SK-N-SH treated with all-trans-retinoic acid at 6 μM for 48 hours (cell line): Measurements from ENCODE around the gene PURB.
A peak's percentile ranks its signal among the peaks of the same experiment; 100 is the strongest.

ENCODE experiments used
- ATAC-seq: fragments of 200-7000 bp; cut with Tn5 transposase; 3 replicates; pipeline ENCODE4 v1.9.1; 2020; ENCODE audit warnings: mild to moderate bottlenecking, moderate library complexity
- ARNTL ChIP-seq: fragments of 450-650 bp; formaldehyde crosslinking; IDR thresholded peaks from 2 replicates; pipeline ENCODE4 v1.5.0; 2020; ENCODE audit warnings: low read depth, mild to moderate bottlenecking, moderate library complexity, borderline replicate concordance
- BACH2 ChIP-seq: fragments of 250-450 bp; sonication (Bioruptor Pico); IDR thresholded peaks from 2 replicates; pipeline ENCODE4 v1.9.0; 2021; ENCODE audit warnings: mild to moderate bottlenecking, borderline replicate concordance
- CSDC2 ChIP-seq: fragments of 250-450 bp; sonication (Bioruptor Pico); IDR thresholded peaks from 2 replicates; pipeline ENCODE4 v1.5.0; 2020; ENCODE audit warnings: mild to moderate bottlenecking, moderate library complexity
- ESRRG ChIP-seq: fragments of 250-450 bp; sonication (Bioruptor Pico); IDR thresholded peaks from 2 replicates; pipeline ENCODE4 v1.6.1; 2021; ENCODE audit warnings: mild to moderate bottlenecking
- GLIS3 ChIP-seq: fragments of 250-450 bp; sonication (Bioruptor Pico); IDR thresholded peaks from 2 replicates; pipeline ENCODE4 v1.5.0; 2020; ENCODE audit warnings: mild to moderate bottlenecking, moderate library complexity
- ISL1 ChIP-seq: fragments of 250-450 bp; sonication (Bioruptor Pico); IDR thresholded peaks from 2 replicates; pipeline ENCODE4 v2.1.2; 2022; ENCODE audit warnings: mild to moderate bottlenecking, moderate library complexity
- OSR1 ChIP-seq: fragments of 250-450 bp; sonication (Bioruptor Pico); IDR thresholded peaks from 2 replicates; pipeline ENCODE4 v1.8.0; 2022; ENCODE audit warnings: moderate library complexity, mild to moderate bottlenecking, inconsistent platforms
- PPARA ChIP-seq: fragments of 250-450 bp; sonication (Bioruptor Pico); IDR thresholded peaks from 2 replicates; pipeline ENCODE4 v1.5.0; 2020; ENCODE audit warnings: mild to moderate bottlenecking, borderline replicate concordance
- RARB ChIP-seq: fragments of 250-450 bp; sonication (Bioruptor Pico); IDR thresholded peaks from 2 replicates; pipeline ENCODE4 v1.8.0; 2021; ENCODE audit warnings: mild to moderate bottlenecking, moderate library complexity
- SNAI2 ChIP-seq: fragments of 250-450 bp; sonication (Bioruptor Pico); IDR thresholded peaks from 2 replicates; pipeline ENCODE4 v1.5.0; 2020; ENCODE audit warnings: mild to moderate bottlenecking, moderate library complexity
- TCF4 ChIP-seq: fragments of 250-450 bp; sonication (Bioruptor Pico); IDR thresholded peaks from 2 replicates; pipeline ENCODE4 v1.8.0; 2021; ENCODE audit warnings: mild to moderate bottlenecking, moderate library complexity, borderline replicate concordance
- TOX ChIP-seq: fragments of 250-450 bp; sonication (Bioruptor Pico); IDR thresholded peaks from 2 replicates; pipeline ENCODE4 v1.8.0; 2021; ENCODE audit warnings: mild to moderate bottlenecking, moderate library complexity, borderline replicate concordance
- ZC3H10 ChIP-seq: fragments of 250-450 bp; sonication (Bioruptor Pico); IDR thresholded peaks from 2 replicates; pipeline ENCODE4 v1.5.1; 2021; ENCODE audit warnings: mild to moderate bottlenecking, moderate library complexity
- ZFP3 ChIP-seq: fragments of 250-450 bp; sonication (Bioruptor Pico); IDR thresholded peaks from 2 replicates; pipeline ENCODE4 v1.5.0; 2020; ENCODE audit warnings: mild to moderate bottlenecking, moderate library complexity
- ZFP30 ChIP-seq: fragments of 450-650 bp; formaldehyde crosslinking; IDR thresholded peaks from 2 replicates; pipeline ENCODE4 v1.5.0; 2022; ENCODE audit warnings: mild to moderate bottlenecking, moderate library complexity
- ZNF565 ChIP-seq: fragments of 450-650 bp; formaldehyde crosslinking; conservative IDR thresholded peaks from 2 replicates; pipeline ENCODE4 v1.5.0; 2020; ENCODE audit warnings: low read depth, mild to moderate bottlenecking, moderate library complexity
- ZNF70 ChIP-seq: fragments of 450-650 bp; formaldehyde crosslinking; IDR thresholded peaks from 2 replicates; pipeline ENCODE4 v1.5.0; 2020; ENCODE audit warnings: mild to moderate bottlenecking, moderate library complexity
- ZNF8 ChIP-seq: fragments of 450-650 bp; formaldehyde crosslinking; IDR thresholded peaks from 2 replicates; pipeline ENCODE4 v1.5.0; 2020; ENCODE audit warnings: mild to moderate bottlenecking, moderate library complexity
- TF ChIP-seq, protein P1 (sequence below): fragments of 250-450 bp; sonication (Bioruptor Pico); IDR thresholded peaks from 2 replicates; pipeline ENCODE4 v1.8.0; 2020; ENCODE audit warnings: mild to moderate bottlenecking, moderate library complexity, borderline replicate concordance
- TF ChIP-seq, protein P2 (sequence below): fragments of 250-450 bp; sonication (Bioruptor Pico); IDR thresholded peaks from 2 replicates; pipeline ENCODE4 v1.5.1; 2021; ENCODE audit warnings: mild to moderate bottlenecking, moderate library complexity
- TF ChIP-seq, protein P3 (sequence below): fragments of 250-450 bp; sonication (Bioruptor Pico); IDR thresholded peaks from 2 replicates; pipeline ENCODE4 v1.5.0; 2020; ENCODE audit warnings: mild to moderate bottlenecking, moderate library complexity
- TF ChIP-seq, protein P4 (sequence below): fragments of 250-450 bp; sonication (Bioruptor Pico); IDR thresholded peaks from 2 replicates; pipeline ENCODE4 v1.8.0; 2021; ENCODE audit warnings: low read depth, mild to moderate bottlenecking, moderate library complexity, borderline replicate concordance
- TF ChIP-seq, protein P5 (sequence below): fragments of 250-450 bp; sonication (Bioruptor Pico); IDR thresholded peaks from 2 replicates; pipeline ENCODE4 v1.5.1; 2020; ENCODE audit warnings: low read depth, mild to moderate bottlenecking, moderate library complexity

PURB gene

DNA sequence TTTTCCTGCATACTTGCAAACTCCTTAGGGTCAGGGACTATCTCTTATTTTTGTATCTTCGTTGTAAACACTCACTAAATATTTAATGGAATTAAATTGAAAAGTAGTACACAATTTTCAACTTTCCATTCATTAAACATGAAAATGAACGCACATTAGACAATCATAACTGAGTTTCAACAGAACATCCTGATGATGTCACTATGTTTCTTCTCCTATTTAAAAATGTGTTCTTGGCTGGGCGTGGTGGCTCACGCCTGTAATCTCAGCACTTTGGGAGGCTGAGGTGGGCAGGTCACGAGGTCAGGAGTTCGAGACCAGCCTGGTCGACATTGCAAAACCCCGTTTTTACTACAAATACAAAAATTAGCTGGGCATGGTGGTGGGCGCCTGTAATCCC lies 14.1 kb upstream of the PURB start (continued):
- TF ChIP-seq BACH2 (CRISPR knock-in tag) = no peak
- TF ChIP-seq TCF4 (CRISPR knock-in tag) = no peak

DNA sequence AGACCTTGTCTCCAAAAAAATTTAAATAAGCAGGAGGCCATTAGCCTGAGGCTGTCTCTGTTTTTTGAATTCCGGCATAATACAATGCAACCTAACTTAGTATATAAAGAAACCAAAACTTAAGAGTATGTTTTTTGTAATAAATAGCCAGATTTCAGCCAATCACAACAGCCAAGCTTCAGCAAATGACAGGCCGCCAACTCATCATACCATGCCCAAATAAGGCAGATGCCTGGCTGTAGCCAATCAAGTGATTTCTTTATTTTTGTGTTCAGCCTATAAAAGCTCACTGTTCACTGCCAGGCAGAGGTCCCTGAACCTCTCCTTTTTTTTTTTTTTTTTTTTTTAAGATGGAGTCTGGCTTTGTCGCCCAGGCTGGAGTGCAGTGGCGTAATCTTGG lies 12.7 kb upstream of the PURB start:
- TF ChIP-seq ZNF565 (CRISPR knock-in tag) (no peak), ESRRG (CRISPR knock-in tag) (no peak), TCF4 (CRISPR knock-in tag) (no peak), ZNF8 (no peak), ZC3H10 (no peak), GLIS3 (CRISPR knock-in tag) (no peak), BACH2 (CRISPR knock-in tag) (no peak), CSDC2 (no peak), PPARA (CRISPR knock-in tag) (no peak), ZFP3 (CRISPR knock-in tag) (no peak), RARB (CRISPR knock-in tag) (no peak)
- TF ChIP-seq, protein P1, sequence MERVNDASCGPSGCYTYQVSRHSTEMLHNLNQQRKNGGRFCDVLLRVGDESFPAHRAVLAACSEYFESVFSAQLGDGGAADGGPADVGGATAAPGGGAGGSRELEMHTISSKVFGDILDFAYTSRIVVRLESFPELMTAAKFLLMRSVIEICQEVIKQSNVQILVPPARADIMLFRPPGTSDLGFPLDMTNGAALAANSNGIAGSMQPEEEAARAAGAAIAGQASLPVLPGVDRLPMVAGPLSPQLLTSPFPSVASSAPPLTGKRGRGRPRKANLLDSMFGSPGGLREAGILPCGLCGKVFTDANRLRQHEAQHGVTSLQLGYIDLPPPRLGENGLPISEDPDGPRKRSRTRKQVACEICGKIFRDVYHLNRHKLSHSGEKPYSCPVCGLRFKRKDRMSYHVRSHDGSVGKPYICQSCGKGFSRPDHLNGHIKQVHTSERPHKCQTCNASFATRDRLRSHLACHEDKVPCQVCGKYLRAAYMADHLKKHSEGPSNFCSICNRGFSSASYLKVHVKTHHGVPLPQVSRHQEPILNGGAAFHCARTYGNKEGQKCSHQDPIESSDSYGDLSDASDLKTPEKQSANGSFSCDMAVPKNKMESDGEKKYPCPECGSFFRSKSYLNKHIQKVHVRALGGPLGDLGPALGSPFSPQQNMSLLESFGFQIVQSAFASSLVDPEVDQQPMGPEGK (CRISPR knock-in tag) = no peak
- TF ChIP-seq, protein P2, sequence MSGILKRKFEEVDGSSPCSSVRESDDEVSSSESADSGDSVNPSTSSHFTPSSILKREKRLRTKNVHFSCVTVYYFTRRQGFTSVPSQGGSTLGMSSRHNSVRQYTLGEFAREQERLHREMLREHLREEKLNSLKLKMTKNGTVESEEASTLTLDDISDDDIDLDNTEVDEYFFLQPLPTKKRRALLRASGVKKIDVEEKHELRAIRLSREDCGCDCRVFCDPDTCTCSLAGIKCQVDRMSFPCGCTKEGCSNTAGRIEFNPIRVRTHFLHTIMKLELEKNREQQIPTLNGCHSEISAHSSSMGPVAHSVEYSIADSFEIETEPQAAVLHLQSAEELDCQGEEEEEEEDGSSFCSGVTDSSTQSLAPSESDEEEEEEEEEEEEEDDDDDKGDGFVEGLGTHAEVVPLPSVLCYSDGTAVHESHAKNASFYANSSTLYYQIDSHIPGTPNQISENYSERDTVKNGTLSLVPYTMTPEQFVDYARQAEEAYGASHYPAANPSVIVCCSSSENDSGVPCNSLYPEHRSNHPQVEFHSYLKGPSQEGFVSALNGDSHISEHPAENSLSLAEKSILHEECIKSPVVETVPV (CRISPR knock-in tag) = no peak
- ATAC-seq = peak; percentile 33; the same call in 2 of the 3 replicates

DNA sequence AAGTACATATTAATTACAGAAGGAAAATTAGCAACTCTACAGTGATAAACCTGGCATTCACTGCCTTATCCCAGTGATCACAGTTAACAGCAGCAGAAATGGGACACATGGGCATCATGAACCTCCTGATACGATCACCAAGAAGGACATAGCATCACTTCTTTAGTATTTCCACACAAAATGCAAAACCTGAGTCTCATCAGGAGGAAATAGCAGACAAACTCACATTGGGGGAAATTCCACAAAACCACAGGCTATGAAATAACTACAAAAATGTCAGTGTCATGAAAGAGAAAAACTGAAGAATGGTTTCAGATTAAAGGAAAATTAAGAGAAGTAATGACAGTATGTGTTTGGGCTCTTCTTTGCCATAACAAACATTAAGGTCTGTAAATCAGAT lies 12.0 kb upstream of the PURB start:
- ATAC-seq = no peak
- no peak for TF ChIP-seq ZNF565 (CRISPR knock-in tag)
- TF ChIP-seq ZNF8 = no peak
- TF ChIP-seq, protein P2 (CRISPR knock-in tag) = no peak
- TF ChIP-seq OSR1 (CRISPR knock-in tag) = no peak
- no peak for TF ChIP-seq TCF4 (CRISPR knock-in tag)
- TF ChIP-seq ZFP30 (CRISPR knock-in tag) = no peak

DNA sequence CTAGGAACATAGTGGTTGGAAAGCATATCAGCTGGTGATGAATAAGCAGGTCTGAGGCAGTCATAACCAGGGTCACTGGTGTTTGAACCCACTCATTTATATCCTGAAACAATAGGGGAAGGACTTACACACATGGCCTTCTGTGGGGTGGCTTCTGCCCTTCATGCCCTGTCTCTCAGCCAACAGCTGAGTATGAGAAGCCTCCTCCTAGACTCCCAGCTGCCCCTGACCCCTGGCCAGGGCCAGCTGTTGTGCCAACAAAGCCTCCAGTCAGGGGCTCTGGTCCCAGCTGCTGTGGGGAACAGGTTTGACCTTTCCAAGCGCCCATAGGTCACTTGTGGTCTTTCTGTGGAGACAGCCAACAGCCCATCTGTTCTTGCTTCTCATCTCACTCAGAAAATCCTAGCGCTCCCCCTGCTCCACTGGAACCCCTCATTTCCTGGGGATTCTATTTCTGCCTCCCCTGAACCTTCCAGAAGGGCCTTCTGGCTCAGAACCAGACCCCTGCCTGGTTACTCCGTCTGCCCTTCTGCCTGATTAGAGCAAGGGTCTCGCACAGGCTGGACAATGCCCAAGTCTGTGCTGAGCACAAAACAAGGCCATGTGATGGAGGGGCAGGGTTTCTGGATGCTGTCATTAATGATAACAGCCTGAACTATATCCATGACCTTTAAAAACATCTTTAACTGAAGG lies 9.7 kb upstream of the PURB start:
- ATAC-seq = no peak
- TF ChIP-seq ESRRG (CRISPR knock-in tag) = no peak
- TF ChIP-seq SNAI2 = no peak
- TF ChIP-seq, protein P3, sequence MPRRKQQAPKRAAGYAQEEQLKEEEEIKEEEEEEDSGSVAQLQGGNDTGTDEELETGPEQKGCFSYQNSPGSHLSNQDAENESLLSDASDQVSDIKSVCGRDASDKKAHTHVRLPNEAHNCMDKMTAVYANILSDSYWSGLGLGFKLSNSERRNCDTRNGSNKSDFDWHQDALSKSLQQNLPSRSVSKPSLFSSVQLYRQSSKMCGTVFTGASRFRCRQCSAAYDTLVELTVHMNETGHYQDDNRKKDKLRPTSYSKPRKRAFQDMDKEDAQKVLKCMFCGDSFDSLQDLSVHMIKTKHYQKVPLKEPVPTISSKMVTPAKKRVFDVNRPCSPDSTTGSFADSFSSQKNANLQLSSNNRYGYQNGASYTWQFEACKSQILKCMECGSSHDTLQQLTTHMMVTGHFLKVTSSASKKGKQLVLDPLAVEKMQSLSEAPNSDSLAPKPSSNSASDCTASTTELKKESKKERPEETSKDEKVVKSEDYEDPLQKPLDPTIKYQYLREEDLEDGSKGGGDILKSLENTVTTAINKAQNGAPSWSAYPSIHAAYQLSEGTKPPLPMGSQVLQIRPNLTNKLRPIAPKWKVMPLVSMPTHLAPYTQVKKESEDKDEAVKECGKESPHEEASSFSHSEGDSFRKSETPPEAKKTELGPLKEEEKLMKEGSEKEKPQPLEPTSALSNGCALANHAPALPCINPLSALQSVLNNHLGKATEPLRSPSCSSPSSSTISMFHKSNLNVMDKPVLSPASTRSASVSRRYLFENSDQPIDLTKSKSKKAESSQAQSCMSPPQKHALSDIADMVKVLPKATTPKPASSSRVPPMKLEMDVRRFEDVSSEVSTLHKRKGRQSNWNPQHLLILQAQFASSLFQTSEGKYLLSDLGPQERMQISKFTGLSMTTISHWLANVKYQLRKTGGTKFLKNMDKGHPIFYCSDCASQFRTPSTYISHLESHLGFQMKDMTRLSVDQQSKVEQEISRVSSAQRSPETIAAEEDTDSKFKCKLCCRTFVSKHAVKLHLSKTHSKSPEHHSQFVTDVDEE (CRISPR knock-in tag) = no peak
- no peak for TF ChIP-seq ISL1
- no peak for TF ChIP-seq GLIS3 (CRISPR knock-in tag)
- no peak for TF ChIP-seq ZFP30 (CRISPR knock-in tag)
- no peak for TF ChIP-seq OSR1 (CRISPR knock-in tag)
- TF ChIP-seq ARNTL (CRISPR knock-in tag) = no peak
- TF ChIP-seq RARB (CRISPR knock-in tag) = no peak
- TF ChIP-seq, protein P4, sequence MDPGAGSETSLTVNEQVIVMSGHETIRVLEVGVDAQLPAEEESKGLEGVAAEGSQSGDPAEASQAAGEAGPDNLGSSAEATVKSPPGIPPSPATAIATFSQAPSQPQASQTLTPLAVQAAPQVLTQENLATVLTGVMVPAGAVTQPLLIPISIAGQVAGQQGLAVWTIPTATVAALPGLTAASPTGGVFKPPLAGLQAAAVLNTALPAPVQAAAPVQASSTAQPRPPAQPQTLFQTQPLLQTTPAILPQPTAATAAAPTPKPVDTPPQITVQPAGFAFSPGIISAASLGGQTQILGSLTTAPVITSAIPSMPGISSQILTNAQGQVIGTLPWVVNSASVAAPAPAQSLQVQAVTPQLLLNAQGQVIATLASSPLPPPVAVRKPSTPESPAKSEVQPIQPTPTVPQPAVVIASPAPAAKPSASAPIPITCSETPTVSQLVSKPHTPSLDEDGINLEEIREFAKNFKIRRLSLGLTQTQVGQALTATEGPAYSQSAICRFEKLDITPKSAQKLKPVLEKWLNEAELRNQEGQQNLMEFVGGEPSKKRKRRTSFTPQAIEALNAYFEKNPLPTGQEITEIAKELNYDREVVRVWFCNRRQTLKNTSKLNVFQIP (CRISPR knock-in tag) = no peak
- TF ChIP-seq, protein P5, sequence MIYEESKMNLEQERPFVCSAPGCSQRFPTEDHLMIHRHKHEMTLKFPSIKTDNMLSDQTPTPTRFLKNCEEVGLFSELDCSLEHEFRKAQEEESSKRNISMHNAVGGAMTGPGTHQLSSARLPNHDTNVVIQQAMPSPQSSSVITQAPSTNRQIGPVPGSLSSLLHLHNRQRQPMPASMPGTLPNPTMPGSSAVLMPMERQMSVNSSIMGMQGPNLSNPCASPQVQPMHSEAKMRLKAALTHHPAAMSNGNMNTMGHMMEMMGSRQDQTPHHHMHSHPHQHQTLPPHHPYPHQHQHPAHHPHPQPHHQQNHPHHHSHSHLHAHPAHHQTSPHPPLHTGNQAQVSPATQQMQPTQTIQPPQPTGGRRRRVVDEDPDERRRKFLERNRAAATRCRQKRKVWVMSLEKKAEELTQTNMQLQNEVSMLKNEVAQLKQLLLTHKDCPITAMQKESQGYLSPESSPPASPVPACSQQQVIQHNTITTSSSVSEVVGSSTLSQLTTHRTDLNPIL (CRISPR knock-in tag) = no peak
- TF ChIP-seq ZNF70 (CRISPR knock-in tag) = no peak
- no peak for TF ChIP-seq TOX (CRISPR knock-in tag)
- no peak for TF ChIP-seq BACH2 (CRISPR knock-in tag)
- no peak for TF ChIP-seq ZNF8
- TF ChIP-seq ZNF565 (CRISPR knock-in tag) = no peak
